ENCODE data around the gene DNPH1. TPM values are rescaled to one million over a fixed set of nuclear protein-coding genes. Genes with fewer than 3 reads are reported as not detected.

Gene DNPH1
- total RNA-seq, 1 donor from 2014 or later: 31.3 TPM

- Histone ChIP-seq H3K27me3 (ENCODE audit: control insufficient read depth in 3 of 3, insufficient read depth in 3 of 3, low read length in 3 of 3) (no peaks in the 10 kb centered on the region), H3K9ac (ENCODE audit: low read depth in 1 of 3, low read length in 3 of 3) (peak overlapping the region in 2 of 3 donors; percentile 10 to 11), H3K9me3 (ENCODE audit: control insufficient read depth in 3 of 3, low read length in 3 of 3) (no peaks in the 10 kb centered on the region), H3K4me3 (ENCODE audit: low read length in 3 of 3) (no peak overlapping the region), H3K4me1 (ENCODE audit: control insufficient read depth in 3 of 3, insufficient read depth in 3 of 3, low read length in 3 of 3) (peaks cover 16 to 26% (median 22%) of the 10 kb centered on the region in 3 donors), H3K36me3 (ENCODE audit: control insufficient read depth in 3 of 3, insufficient read depth in 3 of 3, low read length in 3 of 3) (peaks cover 36 to 44% (median 41%) of the 10 kb centered on the region in 3 donors), H3K27ac (ENCODE audit: low read depth, low read length) (no peak overlapping the region)
Observed at GRCh38 chr6:43185391-43185985, 43.8 kb downstream of the DNPH1 start.

GRCh38 chr6:43184268-43184985, 44.9 kb downstream of the DNPH1 start:
- Histone ChIP-seq H3K27ac (ENCODE audit: low read depth, low read length) (no peak overlapping the region), H3K9ac (ENCODE audit: low read depth in 1 of 3, low read length in 3 of 3) (no peak overlapping the region), H3K4me1 (ENCODE audit: control insufficient read depth in 3 of 3, insufficient read depth in 3 of 3, low read length in 3 of 3) (peaks cover 16 to 26% (median 22%) of the 10 kb centered on the region in 3 donors), H3K27me3 (ENCODE audit: control insufficient read depth in 3 of 3, insufficient read depth in 3 of 3, low read length in 3 of 3) (no peaks in the 10 kb centered on the region), H3K36me3 (ENCODE audit: control insufficient read depth in 3 of 3, insufficient read depth in 3 of 3, low read length in 3 of 3) (peaks cover 41 to 47% (median 43%) of the 10 kb centered on the region in 3 donors), H3K9me3 (ENCODE audit: control insufficient read depth in 3 of 3, low read length in 3 of 3) (no peaks in the 10 kb centered on the region), H3K4me3 (ENCODE audit: low read length in 3 of 3) (no peak overlapping the region)

GRCh38 chr6:43183441-43183840, 45.8 kb downstream of the DNPH1 start:
- Histone ChIP-seq H3K4me1 (ENCODE audit: control insufficient read depth in 3 of 3, insufficient read depth in 3 of 3, low read length in 3 of 3) (peaks cover 16 to 26% (median 22%) of the 10 kb centered on the region in 3 donors), H3K9me3 (ENCODE audit: control insufficient read depth in 3 of 3, low read length in 3 of 3) (no peaks in the 10 kb centered on the region), H3K4me3 (ENCODE audit: low read length in 3 of 3) (peak overlapping the region in 2 of 3 donors; percentile 93 to 95), H3K9ac (ENCODE audit: low read depth in 1 of 3, low read length in 3 of 3) (peak overlapping the region in 2 of 3 donors; percentile 42 to 87), H3K27ac (ENCODE audit: low read depth, low read length) (no peak overlapping the region), H3K27me3 (ENCODE audit: control insufficient read depth in 3 of 3, insufficient read depth in 3 of 3, low read length in 3 of 3) (no peaks in the 10 kb centered on the region), H3K36me3 (ENCODE audit: control insufficient read depth in 3 of 3, insufficient read depth in 3 of 3, low read length in 3 of 3) (peaks cover 48 to 54% (median 49%) of the 10 kb centered on the region in 3 donors)

- peak within 1 kb of the TSS; percentile 57 for H3K27ac ChIP-seq (ENCODE audit: low read depth, low read length)
- no peaks in the 10 kb centered on the region for H3K27me3 ChIP-seq (ENCODE audit: control insufficient read depth in 3 of 3, insufficient read depth in 3 of 3, low read length in 3 of 3)
- peaks cover 43 to 48% (median 46%) of the 10 kb centered on the region in 3 donors for H3K36me3 ChIP-seq (ENCODE audit: control insufficient read depth in 3 of 3, insufficient read depth in 3 of 3, low read length in 3 of 3)
- H3K4me1 ChIP-seq (ENCODE audit: control insufficient read depth in 3 of 3, insufficient read depth in 3 of 3, low read length in 3 of 3): peaks cover 16 to 26% (median 22%) of the 10 kb centered on the region in 3 donors
- no peaks in the 10 kb centered on the region for H3K9me3 ChIP-seq (ENCODE audit: control insufficient read depth in 3 of 3, low read length in 3 of 3)
- H3K9ac ChIP-seq (ENCODE audit: low read depth in 1 of 3, low read length in 3 of 3): peak within 1 kb of the TSS; percentile 85 to 87 (median 86)
- peak within 1 kb of the TSS; percentile 77 to 95 (median 93) for H3K4me3 ChIP-seq (ENCODE audit: low read length in 3 of 3)
Observed at GRCh38 chr6:43181942-43182860, 47.1 kb downstream of the DNPH1 start, which contains the start of gene CUL9. Gene CUL9 (plus strand): TSS chr6:43182196. CDS start chr6:43184311, 2,115 bp downstream.

GRCh38 chr6:43181621-43181941, 47.7 kb downstream of the DNPH1 start:
- H3K36me3 ChIP-seq (ENCODE audit: control insufficient read depth in 3 of 3, insufficient read depth in 3 of 3, low read length in 3 of 3): peaks cover 42 to 46% (median 44%) of the 10 kb centered on the region in 3 donors
- H3K9ac ChIP-seq (ENCODE audit: low read depth in 1 of 3, low read length in 3 of 3): peak overlapping the region; percentile 85 to 87 (median 86)
- peak overlapping the region; percentile 77 to 95 (median 93) for H3K4me3 ChIP-seq (ENCODE audit: low read length in 3 of 3)
- H3K27me3 ChIP-seq (ENCODE audit: control insufficient read depth in 3 of 3, insufficient read depth in 3 of 3, low read length in 3 of 3): no peaks in the 10 kb centered on the region
- peak overlapping the region; percentile 57 for H3K27ac ChIP-seq (ENCODE audit: low read depth, low read length)
- H3K9me3 ChIP-seq (ENCODE audit: control insufficient read depth in 3 of 3, low read length in 3 of 3): no peaks in the 10 kb centered on the region
- H3K4me1 ChIP-seq (ENCODE audit: control insufficient read depth in 3 of 3, insufficient read depth in 3 of 3, low read length in 3 of 3): peaks cover 16 to 26% (median 22%) of the 10 kb centered on the region in 3 donors

- no peak overlapping the region for H3K27ac ChIP-seq (ENCODE audit: low read depth, low read length)
- H3K36me3 ChIP-seq (ENCODE audit: control insufficient read depth in 3 of 3, insufficient read depth in 3 of 3, low read length in 3 of 3): peaks cover 43 to 46% (median 45%) of the 10 kb centered on the region in 3 donors
- H3K4me3 ChIP-seq (ENCODE audit: low read length in 3 of 3): no peak overlapping the region
- H3K27me3 ChIP-seq (ENCODE audit: control insufficient read depth in 3 of 3, insufficient read depth in 3 of 3, low read length in 3 of 3): no peaks in the 10 kb centered on the region
- peaks cover 21 to 31% (median 27%) of the 10 kb centered on the region in 3 donors for H3K4me1 ChIP-seq (ENCODE audit: control insufficient read depth in 3 of 3, insufficient read depth in 3 of 3, low read length in 3 of 3)
- no peaks in the 10 kb centered on the region for H3K9me3 ChIP-seq (ENCODE audit: control insufficient read depth in 3 of 3, low read length in 3 of 3)
- peak overlapping the region in 1 of 3 donors; percentile 28 for H3K9ac ChIP-seq (ENCODE audit: low read depth in 1 of 3, low read length in 3 of 3)
Observed at GRCh38 chr6:43180985-43181384, 48.3 kb downstream of the DNPH1 start.

GRCh38 chr6:43180058-43180457, 49.2 kb downstream of the DNPH1 start:
- H3K27ac ChIP-seq (ENCODE audit: low read depth, low read length): no peak overlapping the region
- peaks cover 45 to 48% (median 46%) of the 10 kb centered on the region in 3 donors for H3K36me3 ChIP-seq (ENCODE audit: control insufficient read depth in 3 of 3, insufficient read depth in 3 of 3, low read length in 3 of 3)

GRCh38 chr6:43178951-43179830, 50.1 kb downstream of the DNPH1 start:
- Histone ChIP-seq H3K9ac (ENCODE audit: low read depth in 1 of 3, low read length in 3 of 3) (no peak overlapping the region), H3K36me3 (ENCODE audit: control insufficient read depth in 3 of 3, insufficient read depth in 3 of 3, low read length in 3 of 3) (peaks cover 40 to 43% (median 41%) of the 10 kb centered on the region in 3 donors), H3K9me3 (ENCODE audit: control insufficient read depth in 3 of 3, low read length in 3 of 3) (no peaks in the 10 kb centered on the region), H3K4me1 (ENCODE audit: control insufficient read depth in 3 of 3, insufficient read depth in 3 of 3, low read length in 3 of 3) (peaks cover 36 to 43% (median 37%) of the 10 kb centered on the region in 3 donors), H3K4me3 (ENCODE audit: low read length in 3 of 3) (no peak overlapping the region), H3K27ac (ENCODE audit: low read depth, low read length) (no peak overlapping the region), H3K27me3 (ENCODE audit: control insufficient read depth in 3 of 3, insufficient read depth in 3 of 3, low read length in 3 of 3) (no peaks in the 10 kb centered on the region)

More at GRCh38 chr6:43180058-43180457, 49.2 kb downstream of the DNPH1 start:
- Histone ChIP-seq H3K9ac (ENCODE audit: low read depth in 1 of 3, low read length in 3 of 3) (no peak overlapping the region), H3K27me3 (ENCODE audit: control insufficient read depth in 3 of 3, insufficient read depth in 3 of 3, low read length in 3 of 3) (no peaks in the 10 kb centered on the region), H3K4me3 (ENCODE audit: low read length in 3 of 3) (no peak overlapping the region), H3K4me1 (ENCODE audit: control insufficient read depth in 3 of 3, insufficient read depth in 3 of 3, low read length in 3 of 3) (peaks cover 31 to 40% (median 36%) of the 10 kb centered on the region in 3 donors), H3K9me3 (ENCODE audit: control insufficient read depth in 3 of 3, low read length in 3 of 3) (no peaks in the 10 kb centered on the region)

- H3K36me3 ChIP-seq (ENCODE audit: control insufficient read depth in 3 of 3, insufficient read depth in 3 of 3, low read length in 3 of 3): peaks cover 40 to 46% (median 43%) of the 10 kb centered on the region in 3 donors
- no peak overlapping the region for H3K9ac ChIP-seq (ENCODE audit: low read depth in 1 of 3, low read length in 3 of 3)
- H3K9me3 ChIP-seq (ENCODE audit: control insufficient read depth in 3 of 3, low read length in 3 of 3): no peaks in the 10 kb centered on the region
- H3K27me3 ChIP-seq (ENCODE audit: control insufficient read depth in 3 of 3, insufficient read depth in 3 of 3, low read length in 3 of 3): no peaks in the 10 kb centered on the region
- H3K27ac ChIP-seq (ENCODE audit: low read depth, low read length): no peak overlapping the region
- H3K4me3 ChIP-seq (ENCODE audit: low read length in 3 of 3): no peak overlapping the region
- peaks cover 41 to 44% (median 43%) of the 10 kb centered on the region in 3 donors for H3K4me1 ChIP-seq (ENCODE audit: control insufficient read depth in 3 of 3, insufficient read depth in 3 of 3, low read length in 3 of 3)
Observed at GRCh38 chr6:43178150-43178549, 51.1 kb downstream of the DNPH1 start.
